GM21526 (cell line): ENCODE results near the gene STAB2.
"Not testable (repeated sequence)": the region's sequence is repeated elsewhere in the genome, so short reads cannot be mapped to it uniquely, and the experiment has no call there.

Source experiments
- ATAC-seq: cut with Tn5 transposase; IDR thresholded peaks from one replicate; pipeline ENCODE4 v1.9.1; 2021; ENCODE audit warnings: moderate library complexity; ENCODE audit not compliant: unreplicated experiment, low FRiP score

STAB2 gene

DNA sequence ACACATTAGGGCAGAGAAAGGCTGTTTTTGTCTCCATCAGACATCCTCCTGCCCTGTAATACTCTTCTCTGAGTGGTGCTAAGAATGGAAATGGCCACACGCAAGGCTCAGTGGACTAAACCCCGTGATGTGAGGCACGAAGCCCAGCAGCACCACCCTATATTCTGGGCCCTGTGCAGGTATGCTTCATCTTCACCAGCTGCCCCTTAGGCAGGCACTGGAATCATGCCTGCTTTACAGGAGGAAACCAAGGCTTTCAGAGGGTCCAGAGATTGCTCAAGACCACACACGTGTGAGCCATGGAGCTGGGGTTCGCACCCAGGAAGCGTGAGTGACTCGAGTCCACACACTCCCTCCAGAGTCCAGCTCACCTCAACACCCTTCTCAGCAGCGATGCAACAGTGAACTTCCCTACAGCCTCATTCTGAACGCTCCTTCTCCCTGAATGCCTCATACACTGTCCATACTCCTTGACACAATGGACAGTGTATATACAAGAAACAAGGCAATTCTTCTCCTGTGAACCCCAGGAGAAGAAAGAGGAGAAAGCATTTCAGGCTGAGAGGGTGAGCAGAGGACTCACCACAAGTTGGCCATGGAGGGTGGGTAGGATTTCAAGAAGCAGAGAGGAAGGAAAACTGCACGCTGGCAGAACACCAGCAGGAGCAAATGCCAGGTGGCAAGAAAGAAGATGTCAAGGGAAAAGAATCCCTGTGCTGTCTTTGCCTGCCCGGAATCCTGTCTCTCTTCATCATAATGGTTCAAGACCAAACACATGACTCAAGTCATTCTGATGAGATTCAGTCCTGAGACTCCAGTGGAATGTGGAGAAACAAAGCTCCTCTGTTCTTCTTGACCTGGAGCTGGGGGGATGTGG is 214.9 kb downstream of the STAB2 start:
- ATAC-seq, result no peak

DNA sequence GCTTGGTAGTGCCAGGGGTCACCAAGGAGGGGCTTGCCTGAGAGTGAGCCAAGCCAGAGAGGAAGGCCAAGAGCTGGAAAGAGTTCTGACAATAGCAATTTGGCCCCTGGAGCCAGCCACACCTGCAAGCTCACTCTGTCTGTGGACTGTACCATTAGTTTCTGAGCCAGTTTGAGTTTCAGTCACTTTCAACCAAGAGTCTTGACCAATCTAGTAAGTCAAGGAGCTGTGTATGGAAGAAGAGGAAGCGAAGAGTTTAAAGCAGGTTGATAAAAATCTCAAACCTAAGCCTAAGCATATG is 215.5 kb downstream of the STAB2 start:
- no peak for ATAC-seq

DNA sequence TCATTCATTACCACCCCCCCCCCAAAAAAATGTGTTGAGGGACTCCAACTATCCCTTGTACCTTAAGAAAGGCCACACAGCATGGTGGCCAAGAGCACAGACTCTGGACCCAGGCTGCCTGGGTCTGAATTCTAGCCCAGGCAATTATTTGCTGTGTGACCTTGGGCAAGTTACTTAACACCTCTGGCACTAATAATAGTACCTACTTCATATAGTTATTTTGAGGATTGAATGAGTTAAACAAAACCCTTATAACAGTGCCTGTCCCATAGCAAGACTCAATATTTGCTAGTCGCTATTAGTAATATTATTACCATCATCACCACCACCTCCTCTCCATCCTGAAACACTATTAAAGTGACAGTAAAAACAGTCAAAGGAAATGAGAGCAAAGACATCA is 216.8 kb downstream of the STAB2 start:
- no peak for ATAC-seq

DNA sequence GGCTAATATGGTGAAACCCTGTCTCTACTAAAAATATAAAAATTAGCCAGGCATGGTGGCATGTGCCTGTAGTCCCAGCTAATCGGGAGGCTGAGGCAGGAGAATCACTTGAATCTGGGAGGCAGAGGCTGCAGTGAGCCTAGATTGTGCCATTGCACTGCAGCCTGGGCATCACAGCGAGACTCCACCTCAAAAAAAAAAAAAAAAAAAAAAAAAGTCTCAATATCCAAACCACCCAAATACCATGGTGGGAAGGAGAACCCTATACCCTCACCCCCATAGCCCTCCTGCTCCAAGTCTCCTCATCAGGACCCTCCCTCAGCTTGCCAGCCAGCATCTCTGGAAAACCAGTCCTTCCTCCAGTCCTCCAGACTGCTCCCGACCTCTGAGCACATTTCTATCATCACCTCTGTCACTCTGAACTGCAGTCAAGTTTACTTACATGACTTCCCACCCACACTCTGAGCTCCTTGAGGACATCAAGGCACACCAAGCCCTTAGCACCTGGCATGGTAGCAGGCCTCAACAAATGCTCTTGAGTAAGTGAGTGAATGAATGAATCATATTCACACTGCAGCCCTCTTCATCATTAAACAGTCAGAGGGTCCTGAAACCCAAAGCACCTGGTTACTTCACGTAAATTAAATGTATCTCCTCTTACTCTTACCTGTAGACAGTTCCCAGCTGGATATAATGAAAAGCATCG is 218.7 kb downstream of the STAB2 start:
- ATAC-seq, result no peak

DNA sequence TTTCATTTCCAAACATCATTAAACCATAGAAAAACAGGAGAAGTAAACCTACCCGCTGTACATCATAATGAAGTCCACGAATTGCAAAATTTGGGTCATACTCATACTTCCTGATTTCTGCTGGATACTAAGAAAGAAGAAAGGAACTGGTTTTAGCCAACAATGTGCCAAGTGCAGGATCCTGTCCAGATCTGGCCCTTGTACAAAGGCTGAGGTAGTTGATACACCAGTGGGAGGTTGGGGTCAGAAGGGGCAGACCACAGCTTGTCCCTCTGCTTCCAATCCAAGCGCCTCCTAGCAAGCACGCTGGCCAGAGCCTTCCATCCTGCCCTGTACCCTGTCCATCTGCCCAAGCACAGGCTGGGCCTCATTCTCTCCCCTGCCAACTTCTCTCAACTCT is 219.7 kb downstream of the STAB2 start:
- ATAC-seq, result no peak

DNA sequence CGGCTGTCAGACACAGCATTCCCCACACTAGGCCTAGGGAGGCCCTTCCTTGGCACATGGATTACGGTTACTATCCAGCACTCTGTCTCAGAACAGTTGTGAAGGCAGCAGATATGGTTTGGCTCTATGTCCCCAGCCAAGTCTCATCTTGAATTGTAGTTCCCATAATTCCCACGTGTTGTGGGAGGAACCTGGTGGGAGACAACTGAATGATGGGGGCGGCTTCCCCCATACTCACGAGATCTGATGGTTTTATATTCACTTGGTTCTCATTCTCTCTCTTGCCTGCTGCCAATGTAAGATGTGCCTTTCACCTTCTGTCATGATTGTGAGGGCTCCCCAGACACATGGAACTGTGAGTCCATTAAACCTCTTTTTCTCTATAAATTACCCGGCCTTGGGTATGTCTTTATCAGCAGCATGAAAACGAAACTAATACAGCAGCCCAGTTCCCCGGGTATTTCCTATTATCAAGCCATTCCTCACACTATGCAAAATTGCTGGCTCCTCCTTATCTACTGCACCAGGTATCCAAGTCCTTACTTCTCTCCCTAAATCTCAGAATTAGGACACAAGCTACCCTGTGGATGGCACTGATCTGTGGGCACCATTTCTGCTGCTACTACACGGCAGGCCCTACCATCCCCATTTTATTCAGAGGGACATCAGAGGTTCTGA is 220.6 kb downstream of the STAB2 start:
- no peak for ATAC-seq

DNA sequence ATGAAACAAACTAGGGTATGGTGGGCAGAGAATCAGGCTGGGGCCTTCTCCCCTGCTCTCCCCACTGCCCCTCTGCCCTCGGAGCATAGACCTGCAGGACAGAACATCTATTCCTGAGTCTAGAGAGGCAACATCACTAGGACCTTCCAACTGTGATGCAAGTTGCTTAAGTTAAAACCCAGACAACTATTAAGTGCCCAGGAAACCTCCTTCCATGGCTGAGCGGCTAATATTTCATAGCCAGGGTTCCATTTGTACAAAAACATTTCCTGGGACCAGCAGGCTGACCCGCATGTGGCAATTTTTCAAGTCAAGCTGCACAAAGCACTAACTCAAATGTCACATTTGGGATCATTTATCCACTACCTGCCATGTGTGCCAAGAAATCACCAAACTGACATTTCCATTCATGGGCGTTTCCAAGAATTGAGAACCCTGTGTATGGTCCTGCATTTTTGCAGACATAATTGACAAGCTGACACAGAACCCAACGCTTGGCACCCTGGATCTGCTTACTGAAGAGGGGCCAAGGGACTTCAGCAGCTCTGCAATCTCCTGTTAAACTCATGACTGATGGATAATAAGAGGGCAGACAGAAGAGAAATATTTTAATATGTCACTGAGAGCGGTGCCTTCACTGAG is 221.3 kb downstream of the STAB2 start:
- ATAC-seq, result no peak

DNA sequence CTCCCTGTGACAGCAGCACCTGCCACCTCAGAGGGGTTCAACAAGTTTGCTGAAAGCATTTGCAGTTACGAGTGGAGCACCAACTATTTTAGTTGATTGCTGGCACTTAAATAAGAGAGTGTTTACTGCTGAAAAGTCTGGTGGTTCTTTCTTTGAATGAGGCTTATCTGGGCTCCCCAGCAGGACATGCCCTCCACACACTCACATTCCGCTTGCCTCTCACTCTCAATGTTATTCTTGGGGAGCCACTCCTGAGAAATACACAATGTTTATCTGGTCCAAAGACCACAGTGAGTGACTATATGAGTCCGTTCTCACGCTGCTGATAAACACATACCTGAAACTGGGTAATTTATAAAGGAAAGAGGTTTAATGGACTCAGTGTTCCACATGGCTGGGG is 222.1 kb downstream of the STAB2 start:
- ATAC-seq, result no peak

DNA sequence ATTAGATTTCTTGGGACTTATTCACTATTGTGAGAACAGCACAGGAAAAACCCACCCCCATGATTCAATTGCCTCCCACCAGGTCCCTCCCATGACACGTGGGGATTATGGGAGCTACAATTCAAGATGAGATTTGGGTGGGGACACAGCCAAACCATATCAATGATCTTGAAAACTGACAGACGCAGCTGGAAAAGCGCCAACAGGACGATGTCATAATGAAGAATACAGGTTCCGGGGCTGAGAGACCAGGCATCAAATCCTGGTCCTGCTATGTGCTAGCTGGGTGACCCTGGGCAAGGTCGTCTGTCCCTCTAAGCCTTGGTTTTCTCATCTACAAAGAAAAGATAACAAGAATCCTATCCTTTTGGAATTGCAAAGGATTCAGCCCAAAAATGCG is 222.6 kb downstream of the STAB2 start:
- not testable (repeated sequence) for ATAC-seq

DNA sequence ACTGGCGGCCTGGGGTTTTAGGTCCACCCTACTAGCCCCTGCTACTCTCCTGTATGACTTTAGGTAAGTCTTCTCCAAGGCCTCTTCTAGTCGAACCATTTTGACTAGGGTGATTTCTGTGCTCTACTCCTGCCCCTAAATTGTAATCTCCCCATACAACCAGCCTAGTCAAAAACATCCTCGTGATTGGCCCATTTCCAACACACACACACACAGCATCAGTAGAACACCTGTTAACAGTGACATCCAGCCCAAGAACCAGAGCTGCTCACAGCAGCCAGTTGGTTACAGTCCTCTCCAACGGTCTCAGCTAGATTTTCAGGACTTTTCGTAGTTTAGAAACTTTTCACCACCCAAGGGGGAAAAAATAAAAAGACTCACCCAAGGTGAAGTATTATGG is 223.0 kb downstream of the STAB2 start:
- ATAC-seq, result no peak

DNA sequence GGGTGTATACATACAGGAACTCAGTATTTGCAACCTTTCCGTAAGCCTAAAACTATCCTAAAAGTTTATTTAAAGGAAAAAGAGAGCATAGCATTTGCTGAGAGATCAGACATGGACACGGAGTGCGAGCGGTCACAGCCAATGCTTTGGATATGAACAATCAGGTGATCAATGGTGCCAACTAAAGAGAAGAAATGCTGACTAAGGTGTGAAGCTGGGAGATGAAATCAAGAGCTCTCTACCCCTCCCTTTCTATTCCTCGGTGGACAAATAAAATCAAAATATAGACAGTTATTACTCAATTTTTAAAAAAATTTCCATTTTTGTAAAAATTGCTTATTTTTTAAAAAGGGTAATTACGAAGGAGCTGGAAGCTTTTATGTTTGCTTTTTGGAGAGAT is 224.7 kb downstream of the STAB2 start:
- ATAC-seq, result no peak

DNA sequence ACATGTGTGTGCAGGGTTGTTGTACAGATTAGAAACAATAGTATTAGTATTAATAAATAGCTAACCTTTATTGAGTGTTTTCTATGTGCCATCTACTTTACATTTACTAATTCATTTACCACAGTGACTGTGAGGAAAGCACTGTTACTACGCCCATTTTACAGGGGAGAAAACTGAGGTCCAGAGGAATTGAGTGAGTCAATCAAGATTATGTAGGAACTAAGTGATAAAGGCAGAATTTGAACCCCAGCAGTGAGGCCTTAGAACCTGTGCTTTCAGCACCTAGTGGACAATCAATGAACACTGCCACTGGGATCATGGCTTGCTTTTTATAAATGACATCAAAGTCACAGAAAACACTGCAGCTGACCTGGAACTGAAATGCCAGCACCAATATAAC is 225.7 kb downstream of the STAB2 start:
- no peak for ATAC-seq

DNA sequence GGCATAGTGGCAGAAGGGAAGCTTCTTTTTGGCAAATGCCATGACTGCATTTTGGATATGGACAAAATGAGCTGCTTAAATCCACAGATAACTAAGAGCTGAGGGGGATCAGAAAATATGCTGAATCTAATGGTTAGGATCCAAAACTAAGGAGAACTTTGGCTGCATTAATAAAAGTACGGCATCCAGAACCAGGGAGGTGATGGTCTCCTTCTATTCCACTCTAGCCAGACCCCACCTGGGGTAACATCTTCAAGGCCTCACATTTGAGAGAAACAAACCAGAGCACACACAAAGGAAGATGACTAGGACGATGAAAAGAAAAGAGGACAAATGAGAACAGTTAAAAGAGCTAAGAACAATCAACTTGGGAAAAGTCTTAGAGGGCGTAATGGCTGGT is 226.4 kb downstream of the STAB2 start:
- ATAC-seq, result no peak

DNA sequence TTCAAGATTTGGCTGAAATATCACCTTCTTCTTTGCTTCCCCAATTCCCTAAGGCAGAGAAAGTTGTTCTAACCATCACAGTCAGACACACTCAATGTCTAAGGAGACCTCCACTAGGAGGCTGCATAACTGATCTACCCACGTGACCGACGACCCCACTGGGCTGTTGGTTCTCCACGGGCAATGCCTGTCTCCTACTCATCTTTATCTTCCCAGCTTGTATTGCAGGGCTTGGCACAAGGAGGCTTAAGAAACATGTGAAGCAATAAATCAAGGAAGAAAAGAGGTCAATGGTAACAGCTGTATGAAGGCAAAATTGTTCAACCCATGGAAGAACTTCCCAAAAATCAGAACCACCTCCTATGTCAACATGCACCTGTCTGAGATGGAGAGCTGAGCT is 226.9 kb downstream of the STAB2 start:
- no peak for ATAC-seq

DNA sequence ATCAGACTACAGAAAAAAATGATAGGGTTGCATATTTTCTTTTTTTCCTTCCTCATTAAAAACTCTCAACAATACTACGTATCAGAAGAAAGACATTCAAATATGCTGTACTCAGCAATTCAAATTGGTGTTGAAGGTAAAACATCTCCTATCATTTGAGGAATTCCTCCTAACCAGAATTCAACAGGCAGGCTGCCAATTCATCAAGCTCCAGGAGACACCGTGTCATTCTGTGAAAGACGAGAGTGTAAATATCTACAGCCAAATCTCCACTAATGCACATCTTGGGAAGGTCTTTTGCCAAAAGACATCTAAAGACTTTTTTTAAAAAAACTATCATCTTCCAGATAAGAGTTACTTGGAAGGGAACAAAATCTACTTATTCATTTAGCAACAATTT is 227.4 kb downstream of the STAB2 start:
- ATAC-seq, result no peak
